NK-92 (cell line): ENCODE measurements around the gene RELL1.

Source experiments
- DNase-seq: peaks from one replicate; lab custom pipeline; 2025; ENCODE audit not compliant: unreplicated experiment; lab: John Stamatoyannopoulos, UW

The RELL1 gene

DNA sequence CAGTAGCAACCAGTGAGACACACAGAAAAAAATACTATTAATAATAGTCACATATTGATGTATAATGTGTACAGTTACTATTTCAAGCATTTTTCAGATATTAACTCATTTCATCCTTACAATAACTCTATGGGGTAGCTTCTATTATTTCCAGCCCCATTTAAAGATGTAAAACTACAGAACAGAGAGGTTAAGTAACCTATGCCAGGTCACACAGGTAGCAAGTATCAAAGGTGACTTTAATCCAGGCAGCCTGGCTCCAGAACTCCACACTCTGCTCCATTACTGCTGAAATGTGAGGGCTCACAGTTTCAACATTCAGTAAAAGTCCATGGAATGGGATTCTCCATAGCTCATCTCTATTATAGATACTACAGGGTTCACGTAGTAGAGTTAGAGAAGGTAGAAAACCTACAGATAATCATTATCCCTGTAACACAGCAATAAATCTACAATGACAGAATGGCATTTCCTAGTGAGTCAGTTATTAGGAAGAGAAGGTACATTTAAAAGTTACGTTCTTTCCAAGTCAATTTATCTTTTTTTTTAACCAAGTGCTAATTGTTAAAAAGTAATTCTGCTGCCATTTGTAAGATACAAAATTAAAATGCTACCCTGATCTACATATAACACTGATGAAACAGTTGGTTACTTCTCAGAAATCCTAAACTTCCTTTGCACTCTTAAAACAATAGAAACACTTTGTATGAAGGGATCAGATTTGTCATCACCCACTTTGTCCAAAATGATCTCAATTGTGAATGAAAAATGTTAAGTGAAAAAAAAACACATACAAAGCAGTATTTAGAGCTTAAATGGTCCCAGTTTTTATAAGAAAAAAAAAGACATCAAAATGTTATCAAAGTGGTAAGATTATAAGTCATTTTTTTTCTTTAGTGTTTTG is 18.7 kb downstream of the RELL1 start:
- no peak for DNase-seq

DNA sequence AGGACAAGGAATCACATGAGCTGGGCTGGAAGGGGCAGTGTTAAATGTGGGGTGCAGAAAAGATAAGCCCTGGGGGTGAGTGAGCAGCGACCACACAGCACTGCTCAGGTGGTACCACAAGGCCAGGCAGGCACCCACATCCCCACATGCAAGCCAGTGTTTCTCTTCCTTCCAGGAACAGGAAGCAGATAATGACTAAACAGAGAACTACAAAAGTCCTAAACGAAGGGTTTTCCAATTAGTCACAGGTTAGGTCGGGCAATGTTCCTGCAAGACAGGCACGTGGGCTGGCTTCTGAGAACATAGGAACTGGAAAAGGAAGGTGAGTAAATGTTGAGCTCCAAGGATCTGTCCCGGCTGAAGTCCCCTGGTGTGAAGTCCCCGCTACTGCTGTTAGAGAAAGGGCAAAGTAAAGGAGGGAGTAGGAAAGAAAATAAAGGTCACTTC is 19.5 kb downstream of the RELL1 start:
- no peak for DNase-seq

DNA sequence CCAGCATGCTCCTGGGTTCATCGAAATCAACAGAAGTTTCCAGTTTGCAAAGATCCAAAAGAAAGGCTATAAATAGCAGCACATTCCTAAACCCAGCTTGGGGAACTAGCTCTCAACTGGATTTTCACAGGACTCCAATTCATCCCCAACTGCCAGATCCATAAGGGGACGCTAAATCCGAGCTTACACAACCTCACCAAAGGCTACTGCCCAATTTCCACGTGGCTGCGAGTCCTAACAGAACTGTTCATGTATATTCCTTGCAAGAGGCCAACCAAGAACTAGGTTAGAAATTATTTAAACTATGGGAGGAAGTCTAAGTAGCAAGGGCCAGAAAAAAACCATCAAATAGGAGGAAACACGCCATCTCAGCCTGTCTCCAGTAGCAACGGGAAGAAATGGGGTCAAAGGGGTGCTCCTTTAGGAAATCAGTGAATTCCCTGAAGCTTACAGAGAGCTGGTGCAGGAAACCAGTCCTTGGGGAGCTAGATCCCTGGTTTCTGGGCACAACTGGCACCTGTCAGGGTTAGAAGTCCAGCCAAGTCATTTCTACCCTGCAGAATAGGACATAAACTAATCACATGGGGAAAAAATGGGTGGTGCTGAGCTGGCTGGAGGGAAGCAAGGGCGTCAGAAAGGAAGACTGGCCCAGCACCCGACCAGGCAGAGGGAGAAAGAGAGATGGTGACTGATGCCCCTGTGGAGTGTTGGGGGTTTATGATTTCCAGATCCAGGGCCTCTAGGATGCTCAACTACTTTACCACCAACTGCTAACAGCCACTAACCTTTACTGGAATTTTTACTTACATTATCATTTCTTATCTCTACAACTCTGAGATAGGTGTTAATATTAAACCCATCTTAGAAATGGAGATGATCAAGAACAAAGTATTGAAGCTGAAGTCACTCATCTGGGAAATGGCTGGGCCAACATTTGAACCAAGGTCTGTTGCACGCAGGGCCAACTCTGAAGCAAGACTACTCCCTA is 20.5 kb downstream of the RELL1 start:
- no peak for DNase-seq

DNA sequence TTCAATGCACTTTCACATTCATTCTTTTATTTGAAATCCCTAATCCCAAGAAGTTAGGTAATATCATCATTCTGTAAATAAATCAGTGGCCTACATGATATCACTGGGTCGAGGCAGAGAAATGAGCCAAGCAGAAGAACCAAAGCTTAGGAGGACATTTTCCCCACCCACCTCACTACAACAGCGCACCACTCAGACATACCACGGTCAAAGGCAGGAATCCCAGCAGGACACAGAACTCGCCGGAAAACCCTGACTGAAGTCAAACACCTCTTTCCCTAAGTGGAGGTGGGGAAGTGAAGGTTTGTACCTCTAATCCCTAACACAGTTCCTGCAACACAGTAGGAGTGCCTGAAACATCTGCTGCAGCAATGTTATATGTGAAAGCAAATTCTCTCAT is 21.5 kb downstream of the RELL1 start:
- no peak for DNase-seq

DNA sequence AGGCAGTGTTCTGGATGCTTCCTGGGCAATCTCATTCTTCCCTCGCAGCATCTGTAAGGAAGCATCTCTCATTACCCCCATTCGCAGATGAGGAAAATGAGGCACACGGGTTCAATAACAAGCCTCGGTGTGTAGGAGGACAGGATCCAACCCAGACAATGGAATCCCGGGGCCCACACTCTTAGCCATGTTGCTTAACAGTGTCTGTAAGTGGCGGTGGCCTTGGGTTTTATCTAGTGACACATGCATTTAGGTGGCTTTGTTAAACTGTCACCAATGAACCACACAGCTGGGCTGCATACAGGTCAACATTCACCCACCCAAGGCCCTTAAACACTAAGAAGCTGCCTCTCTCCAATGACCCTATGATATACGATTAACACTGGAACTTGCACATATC is 22.6 kb downstream of the RELL1 start:
- no peak for DNase-seq

DNA sequence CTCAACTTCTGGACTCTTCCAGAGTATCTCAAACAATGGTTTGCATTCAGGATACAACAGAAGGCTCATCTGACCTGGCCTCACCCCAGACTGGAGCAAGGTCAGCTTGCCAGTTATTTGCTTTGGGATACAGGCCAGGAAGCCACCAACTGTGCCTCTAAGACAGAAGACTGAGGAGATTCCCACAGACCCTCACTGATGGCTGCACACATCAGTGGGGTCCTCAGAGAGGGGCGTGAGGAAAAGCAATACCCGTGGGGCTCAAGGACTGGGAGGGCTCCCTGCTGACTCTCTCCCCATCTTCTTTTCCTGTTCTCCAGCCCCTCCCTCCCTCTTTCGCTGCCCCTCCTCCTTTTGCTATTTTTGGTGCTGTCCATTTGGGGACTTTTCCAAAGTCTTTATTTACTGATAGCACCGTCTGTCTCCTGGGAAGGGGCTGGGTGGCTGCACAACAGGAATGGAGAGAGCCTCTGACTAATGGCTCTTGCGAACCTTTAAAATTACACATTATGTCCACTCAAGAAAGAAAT is 23.2 kb downstream of the RELL1 start:
- no peak for DNase-seq

DNA sequence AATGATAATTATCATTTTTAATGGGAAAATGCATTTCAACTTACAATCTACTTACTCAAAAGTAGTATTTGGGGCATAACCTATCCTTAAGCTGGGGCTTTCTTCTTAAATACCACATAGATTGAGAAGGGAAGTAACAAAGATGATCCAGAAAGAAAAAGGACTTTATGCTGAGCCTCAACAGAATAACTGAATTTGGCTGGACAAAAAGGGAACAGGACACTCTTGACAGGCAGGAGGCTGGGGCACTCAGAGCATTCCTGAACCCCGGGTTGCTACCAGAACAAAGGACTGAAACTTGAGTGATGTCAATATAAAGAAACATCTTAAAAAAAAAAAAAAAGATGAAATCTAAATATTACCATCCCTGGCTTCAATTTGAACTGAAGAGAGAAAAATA is 23.9 kb downstream of the RELL1 start:
- no peak for DNase-seq

DNA sequence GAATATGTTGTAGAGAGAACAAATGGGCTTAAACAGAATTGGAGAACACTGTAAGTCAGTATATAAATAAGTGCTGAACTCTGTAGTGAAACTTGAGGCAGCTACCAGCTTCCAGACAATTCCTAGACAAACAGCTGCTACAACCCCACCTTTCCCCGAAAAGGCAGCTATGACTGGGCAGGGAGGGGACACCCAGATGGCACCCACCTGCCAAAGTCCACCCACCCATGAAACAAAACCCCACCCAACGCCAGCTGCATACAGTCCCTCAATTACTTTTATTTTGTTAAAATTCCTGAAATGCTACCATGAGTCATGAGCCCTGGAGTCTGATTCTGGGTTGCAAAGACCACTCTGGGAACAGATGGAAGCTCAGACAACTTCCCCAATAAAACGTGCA is 24.4 kb downstream of the RELL1 start:
- no peak for DNase-seq

DNA sequence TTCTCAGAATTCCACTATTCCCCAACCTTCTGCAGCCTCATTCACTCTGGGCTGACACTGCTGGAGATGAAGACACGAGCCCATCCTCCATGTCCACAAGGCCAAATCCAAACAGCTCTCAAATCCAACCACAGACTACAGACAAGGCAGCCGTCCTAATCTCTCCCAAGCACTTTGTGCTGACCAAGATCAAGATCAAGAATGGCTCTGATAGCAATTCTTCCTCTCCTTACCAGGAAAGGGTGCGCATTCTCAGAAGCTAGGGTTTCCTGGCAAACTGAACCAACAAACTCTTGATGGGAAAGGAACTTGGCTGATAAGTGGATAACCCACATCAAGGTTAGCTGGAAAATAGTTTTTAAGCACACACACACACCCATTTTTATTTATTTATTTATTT is 26.5 kb downstream of the RELL1 start:
- DNase-seq = no peak

DNA sequence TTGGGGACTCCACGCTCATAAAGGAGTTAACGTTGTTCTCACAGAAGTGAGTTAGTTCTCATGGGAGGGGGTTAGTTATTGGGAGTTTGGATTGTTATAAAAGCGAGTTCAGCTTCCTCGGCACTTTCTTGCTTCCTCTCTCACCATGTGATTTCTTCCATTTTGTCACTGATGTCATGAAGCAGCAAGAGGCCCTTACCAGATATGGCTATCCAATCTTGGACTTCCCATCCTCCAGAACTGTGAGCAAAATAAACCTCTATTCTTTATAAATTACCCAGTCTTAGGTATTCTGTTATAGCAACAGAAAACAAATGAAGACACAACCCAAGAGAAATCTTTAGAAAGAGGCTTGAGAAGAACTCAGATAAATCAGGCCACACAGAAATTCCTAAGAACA is 29.5 kb downstream of the RELL1 start:
- no peak for DNase-seq

DNA sequence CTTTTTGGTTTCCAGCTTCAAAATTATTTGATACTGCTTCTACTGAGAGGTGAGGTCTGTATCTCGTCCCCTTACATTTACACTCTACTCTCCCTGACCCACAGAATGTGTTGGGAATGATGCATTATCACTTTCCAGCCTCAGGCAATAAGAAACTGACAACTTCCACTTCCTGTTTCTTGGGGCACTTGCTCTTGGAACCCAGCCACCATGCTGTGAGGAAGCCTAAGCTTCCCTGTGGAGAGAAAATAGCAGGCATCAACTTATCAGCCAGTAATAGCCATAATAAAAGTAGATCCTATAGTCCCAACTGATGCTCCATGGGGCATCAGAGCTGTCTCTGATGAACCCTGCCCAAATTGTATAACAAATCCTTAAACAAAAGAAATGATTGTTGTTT is 32.6 kb downstream of the RELL1 start:
- DNase-seq = no peak

DNA sequence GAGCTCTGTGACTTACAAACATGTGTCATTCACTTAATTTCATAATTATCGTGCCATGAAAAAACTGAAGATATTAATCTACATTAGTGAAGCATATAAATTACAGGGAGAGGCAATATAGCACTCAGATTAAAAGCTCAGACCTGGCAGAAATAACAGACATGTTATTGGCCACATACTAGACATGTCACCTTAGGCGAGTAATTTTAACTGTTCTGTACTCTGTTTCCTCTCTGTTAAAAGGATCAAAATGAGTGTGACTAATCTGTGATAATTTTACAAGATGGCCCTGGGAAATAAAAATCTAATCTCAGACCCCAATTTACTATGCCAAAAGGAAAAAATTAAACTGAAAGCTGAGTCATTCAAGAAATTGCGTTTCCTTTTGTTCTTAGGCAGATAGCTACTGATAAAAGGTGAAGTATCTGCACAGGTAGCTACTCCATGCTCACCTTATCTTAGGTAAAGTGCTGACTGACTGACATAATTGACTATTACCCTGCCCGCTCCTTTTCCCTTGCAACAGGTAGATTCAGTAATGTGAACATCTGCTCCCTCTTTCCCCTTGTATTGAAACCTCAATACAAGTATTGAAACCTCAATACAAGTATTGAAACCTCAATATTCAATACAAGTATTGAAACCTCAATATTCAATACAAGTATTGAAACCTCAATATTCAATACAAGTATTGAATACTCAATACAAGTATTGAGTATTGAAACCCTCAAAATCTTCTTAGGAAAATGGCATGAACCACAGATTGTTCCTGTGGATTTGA is 33.2 kb downstream of the RELL1 start:
- DNase-seq = no peak

DNA sequence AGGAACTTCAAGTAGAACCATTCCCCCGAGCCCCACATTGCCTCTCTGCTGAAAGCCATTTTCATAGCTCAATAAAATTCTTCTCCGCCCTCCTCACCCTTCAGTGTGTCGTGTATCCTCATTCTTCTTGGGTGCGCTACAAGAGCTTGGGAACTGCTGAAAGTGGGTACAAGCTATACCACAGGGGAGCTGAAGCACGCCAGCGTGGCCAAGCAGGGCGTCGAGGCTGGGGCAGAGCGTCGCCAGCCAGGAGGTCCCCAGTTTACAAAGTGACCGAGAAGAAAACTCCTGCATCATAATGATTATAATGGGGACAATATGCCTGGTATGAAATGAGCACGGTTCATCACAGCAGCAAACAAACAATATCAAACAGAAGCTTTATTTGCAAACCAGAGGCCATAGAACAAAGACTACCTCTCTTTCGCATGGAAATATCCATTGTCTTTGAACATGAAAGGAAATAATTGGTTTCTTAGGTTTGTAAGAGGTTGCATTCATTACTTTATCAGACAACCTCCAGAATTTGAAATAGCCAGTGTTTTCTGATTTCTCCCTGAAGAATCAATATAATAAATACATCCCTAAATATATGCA is 34.3 kb downstream of the RELL1 start:
- DNase-seq = no peak

DNA sequence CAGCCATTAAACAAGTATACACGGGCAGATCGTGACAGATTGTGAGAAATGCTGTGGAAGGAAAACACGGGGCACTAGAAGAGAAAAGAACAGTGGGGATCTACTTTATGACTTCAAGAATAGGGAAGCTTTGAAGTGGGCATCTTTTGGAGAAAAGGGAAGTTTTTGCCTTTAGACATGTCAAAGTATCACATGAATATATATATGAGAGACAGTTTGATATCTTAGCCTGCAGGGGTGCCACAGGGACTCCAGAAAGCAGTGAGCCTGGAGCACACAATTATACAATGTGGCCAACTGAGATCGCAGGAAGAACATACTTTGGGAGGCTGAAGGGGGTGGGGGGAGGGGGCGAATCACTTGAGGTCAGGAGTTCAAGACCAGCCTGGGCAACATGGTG is 35.7 kb downstream of the RELL1 start:
- no peak for DNase-seq

DNA sequence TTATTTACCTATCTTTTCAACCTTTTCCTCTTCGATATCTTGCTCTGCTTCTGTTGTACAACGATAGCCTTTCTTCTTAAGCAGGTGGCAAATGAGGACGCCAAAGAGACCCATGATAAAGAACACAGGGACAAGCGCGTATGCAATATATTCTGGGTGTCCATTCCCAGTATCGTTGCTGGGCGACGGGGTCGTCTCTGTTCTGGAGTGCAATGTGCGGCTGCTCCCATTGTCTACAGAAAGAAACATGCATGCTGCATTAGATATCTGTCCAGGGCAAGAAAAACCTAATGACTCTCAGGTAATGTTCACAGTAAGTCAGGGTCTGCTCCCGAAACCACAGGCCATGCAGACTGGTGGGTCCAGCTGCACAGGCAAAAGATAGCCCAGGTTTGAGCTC is 36.9 kb downstream of the RELL1 start:
- no peak for DNase-seq

DNA sequence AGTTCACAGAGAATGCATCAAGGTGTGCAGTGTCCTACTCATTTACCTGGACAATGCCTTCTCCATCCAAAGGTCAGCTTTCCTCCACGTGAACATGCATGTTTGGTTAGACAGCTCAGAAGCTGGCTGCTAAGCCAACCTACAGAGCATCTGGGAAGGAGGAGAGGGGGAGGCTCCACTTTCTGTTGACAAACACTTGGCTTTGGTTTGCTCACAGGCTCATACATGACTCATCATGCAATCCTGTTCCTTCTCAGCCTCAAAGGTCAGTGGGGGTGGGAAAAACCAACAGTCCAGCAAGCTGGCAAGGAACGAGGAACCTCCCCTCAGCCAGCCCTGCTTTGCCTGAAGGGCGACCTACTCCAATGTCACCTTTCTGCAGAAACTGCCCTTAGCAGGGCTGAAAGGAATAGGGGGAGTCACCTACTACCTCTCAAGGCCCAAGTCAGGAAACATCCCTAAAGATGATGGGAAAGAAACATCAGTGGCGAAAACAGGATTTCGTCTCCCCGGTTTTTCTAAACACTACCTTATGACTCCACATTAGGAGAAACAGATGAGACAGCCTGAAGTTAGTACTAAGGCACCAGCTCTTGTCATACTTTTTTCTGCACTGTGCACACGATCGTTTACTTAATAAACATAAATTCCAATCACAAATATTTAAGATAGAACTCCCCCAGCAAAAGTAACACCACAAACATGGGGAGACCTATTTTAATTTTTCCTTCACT is 37.9 kb downstream of the RELL1 start:
- DNase-seq = no peak

DNA sequence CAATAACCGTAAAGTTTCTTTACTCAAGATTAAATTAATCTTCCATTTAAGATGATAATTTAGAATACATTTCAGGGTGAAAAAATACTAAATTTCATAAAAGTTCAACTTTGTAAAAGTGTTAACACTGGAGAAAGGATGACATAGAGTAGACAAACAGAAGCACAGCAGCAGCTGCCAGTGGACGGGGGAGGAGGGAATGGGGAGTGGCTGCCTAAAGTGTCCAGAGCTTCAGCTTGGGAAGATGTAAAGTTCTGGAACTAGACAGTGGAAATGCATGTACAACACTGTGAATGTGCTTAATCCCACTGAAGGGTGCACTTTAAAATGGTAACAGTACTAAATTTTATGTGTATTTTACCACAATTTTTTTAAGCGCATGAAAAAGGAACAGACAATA is 39.9 kb downstream of the RELL1 start:
- DNase-seq = no peak

DNA sequence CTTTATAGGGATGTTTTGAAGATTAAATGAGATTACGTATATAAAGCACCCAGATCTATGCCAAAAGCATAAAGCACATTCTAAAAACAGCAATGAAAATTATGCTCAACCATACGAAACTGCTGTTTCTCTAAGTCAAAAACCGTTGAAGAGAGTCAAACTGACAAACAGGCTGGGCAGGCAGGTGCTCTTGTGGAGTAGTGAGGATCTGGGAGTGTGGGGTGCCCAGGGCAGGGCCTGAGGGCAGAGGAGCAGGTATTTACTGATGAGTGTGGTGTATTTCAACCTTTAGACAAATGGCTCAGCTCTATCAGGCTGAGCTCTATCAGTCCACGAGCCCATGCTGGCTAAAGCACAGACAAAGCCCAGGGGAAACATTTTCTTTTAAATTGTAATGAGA is 40.4 kb downstream of the RELL1 start:
- no peak for DNase-seq

DNA sequence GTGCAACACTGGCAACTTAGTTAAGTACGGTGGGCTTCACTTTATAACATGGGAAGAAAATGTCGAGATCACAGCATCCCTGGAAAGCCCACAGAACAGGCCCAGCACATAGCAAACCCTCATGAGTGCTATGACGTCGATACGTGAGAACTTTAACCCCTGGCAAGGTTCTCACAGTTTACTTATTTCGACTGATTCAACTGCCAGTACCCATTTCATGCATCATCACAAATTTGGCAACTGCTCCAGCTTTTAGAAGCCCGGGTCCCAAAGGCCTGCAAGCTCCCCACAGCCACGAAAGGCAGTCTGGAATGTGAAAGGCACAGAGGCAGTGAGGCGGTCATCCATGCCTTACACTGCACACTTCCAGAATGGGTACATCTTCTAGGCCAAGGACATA is 41.2 kb downstream of the RELL1 start:
- DNase-seq = no peak
